GM12878 (cell line): Measurements from ENCODE around the gene HIF1AN. TPM values are rescaled to one million over a fixed set of nuclear protein-coding genes. Genes with fewer than 3 reads are reported as not detected.

ENCODE experiments used
- HCFC1 ChIP-seq: fragments of 150-350 bp; IDR thresholded peaks from 2 replicates; pipeline ENCODE4 v1.6.1; 2014; ENCODE audit warnings: low read length
- IKZF2 ChIP-seq, 2 experiments: fragments of 450-650 bp; IDR thresholded peaks; 2 replicates each; pipeline ENCODE4 v1.6.1; 2017; ENCODE audit warnings: mild to moderate bottlenecking in 2 of 2, moderate library complexity in 2 of 2
- NFYB ChIP-seq: IDR thresholded peaks from 2 replicates; pipeline ENCODE4 v1.6.1; 2011; ENCODE audit warnings: low read depth, mild to moderate bottlenecking, low read length, improper control_type of control experiment, moderate library complexity; ENCODE audit not compliant: insufficient read depth
- POLR2A ChIP-seq: IDR thresholded peaks from 2 replicates; pipeline ENCODE4 v1.6.1; 2011; ENCODE audit warnings: low read depth, mild to moderate bottlenecking, low read length
- RBBP5 ChIP-seq: fragments of 200-600 bp; sonication (generic); conservative IDR thresholded peaks from 2 replicates; pipeline ENCODE4 v1.6.1; 2016
- SMARCA5 ChIP-seq: fragments of 450-650 bp; IDR thresholded peaks from 2 replicates; pipeline ENCODE4 v1.6.1; 2017; ENCODE audit warnings: mild to moderate bottlenecking
- SPI1 ChIP-seq: IDR thresholded peaks from 2 replicates; pipeline ENCODE4 v1.6.1; 2011; ENCODE audit warnings: low read depth, mild to moderate bottlenecking, low read length, moderate library complexity, borderline replicate concordance; ENCODE audit not compliant: insufficient read depth
- ZNF217 ChIP-seq: fragments of 450-650 bp; IDR thresholded peaks from 2 replicates; pipeline ENCODE4 v1.6.1; 2017; ENCODE audit warnings: antibody characterized with exemption, mild to moderate bottlenecking
- polyA plus RNA-seq, 11 experiments: library from polyadenylated mRNA; depleted of rRNA in 4 of 11; unstranded in 6 of 11; stranded (reverse) in 5 of 11; fragments of >200 nt; fragmentation: Nextera tagmentation in 4 of 11; fragmentation: Illumina TruSeq in 1 of 11; extraction: Ambion mirVana in 4 of 11; extraction: Trizol in 1 of 11; gene quantifications; 1 replicate in 1 of 11; 2 replicates in 10 of 11; pipeline versions ENCODE4 v1.2.1 to v1.2.3, GENCODE V29; 2011 to 2016; ENCODE audit warnings: inconsistent platforms in 2 of 11, missing spikeins in 2 of 11, low read depth in 1 of 11
- total RNA-seq, 4 experiments: library from RNA; depleted of rRNA in 3 of 4; stranded (reverse); fragments of >200 nt in 3 of 4; fragmentation: Illumina TruSeq in 1 of 4; extraction: Trizol in 1 of 4; gene quantifications; 2 replicates each; pipeline versions ENCODE4 v1.2.1 to v1.2.3, GENCODE V29; 2013 to 2021
- TF ChIP-seq, protein P1 (sequence below): fragments of 450-650 bp; IDR thresholded peaks from 2 replicates; pipeline ENCODE4 v1.6.1; 2017; ENCODE audit warnings: mild to moderate bottlenecking, moderate library complexity
- TF ChIP-seq, protein P2 (sequence below): IDR thresholded peaks from 2 replicates; pipeline ENCODE4 v1.6.1; 2011; ENCODE audit warnings: borderline replicate concordance, low read depth, mild to moderate bottlenecking, moderate library complexity, low read length; ENCODE audit not compliant: insufficient read depth, poor library complexity, severe bottlenecking

The HIF1AN gene
- total and polyA plus RNA-seq, 10 of the 15 experiments (the other 5 are each of a cell fraction or from before 2014, with no cell fraction given): 1.9 to 37.2 (median 15.2) TPM

DNA sequence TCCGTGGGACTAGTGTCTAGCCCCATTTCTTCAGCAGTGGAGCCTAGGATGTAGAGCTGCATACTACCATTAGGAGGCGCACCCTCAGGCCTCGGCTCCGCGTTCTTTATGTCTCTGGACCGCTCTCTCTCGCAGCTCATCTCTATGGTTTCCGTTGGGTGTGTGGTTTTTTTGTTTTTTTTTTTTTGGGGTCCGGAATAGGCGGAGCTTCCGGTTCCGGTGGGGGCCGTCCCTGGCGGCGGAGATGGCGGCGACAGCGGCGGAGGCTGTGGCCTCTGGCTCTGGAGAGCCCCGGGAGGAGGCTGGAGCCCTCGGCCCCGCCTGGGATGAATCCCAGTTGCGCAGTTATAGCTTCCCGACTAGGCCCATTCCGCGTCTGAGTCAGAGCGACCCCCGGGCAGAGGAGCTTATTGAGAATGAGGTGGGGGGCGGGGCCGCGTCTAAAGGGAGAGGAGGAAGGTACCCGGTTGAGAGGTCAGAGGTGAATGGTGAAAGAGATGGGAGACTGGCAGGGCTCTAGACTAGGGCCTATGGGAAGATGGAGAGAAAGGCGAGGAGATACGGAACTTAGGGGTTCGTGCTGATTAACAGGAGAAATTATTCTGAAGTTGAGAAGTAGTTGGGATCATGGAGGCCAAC lies at the start of gene HIF1AN (continued):
- TF ChIP-seq, protein P1, sequence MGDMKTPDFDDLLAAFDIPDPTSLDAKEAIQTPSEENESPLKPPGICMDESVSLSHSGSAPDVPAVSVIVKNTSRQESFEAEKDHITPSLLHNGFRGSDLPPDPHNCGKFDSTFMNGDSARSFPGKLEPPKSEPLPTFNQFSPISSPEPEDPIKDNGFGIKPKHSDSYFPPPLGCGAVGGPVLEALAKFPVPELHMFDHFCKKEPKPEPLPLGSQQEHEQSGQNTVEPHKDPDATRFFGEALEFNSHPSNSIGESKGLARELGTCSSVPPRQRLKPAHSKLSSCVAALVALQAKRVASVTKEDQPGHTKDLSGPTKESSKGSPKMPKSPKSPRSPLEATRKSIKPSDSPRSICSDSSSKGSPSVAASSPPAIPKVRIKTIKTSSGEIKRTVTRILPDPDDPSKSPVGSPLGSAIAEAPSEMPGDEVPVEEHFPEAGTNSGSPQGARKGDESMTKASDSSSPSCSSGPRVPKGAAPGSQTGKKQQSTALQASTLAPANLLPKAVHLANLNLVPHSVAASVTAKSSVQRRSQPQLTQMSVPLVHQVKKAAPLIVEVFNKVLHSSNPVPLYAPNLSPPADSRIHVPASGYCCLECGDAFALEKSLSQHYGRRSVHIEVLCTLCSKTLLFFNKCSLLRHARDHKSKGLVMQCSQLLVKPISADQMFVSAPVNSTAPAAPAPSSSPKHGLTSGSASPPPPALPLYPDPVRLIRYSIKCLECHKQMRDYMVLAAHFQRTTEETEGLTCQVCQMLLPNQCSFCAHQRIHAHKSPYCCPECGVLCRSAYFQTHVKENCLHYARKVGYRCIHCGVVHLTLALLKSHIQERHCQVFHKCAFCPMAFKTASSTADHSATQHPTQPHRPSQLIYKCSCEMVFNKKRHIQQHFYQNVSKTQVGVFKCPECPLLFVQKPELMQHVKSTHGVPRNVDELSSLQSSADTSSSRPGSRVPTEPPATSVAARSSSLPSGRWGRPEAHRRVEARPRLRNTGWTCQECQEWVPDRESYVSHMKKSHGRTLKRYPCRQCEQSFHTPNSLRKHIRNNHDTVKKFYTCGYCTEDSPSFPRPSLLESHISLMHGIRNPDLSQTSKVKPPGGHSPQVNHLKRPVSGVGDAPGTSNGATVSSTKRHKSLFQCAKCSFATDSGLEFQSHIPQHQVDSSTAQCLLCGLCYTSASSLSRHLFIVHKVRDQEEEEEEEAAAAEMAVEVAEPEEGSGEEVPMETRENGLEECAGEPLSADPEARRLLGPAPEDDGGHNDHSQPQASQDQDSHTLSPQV: no peak
- TF ChIP-seq POLR2A: peak; percentile 95
- peak; percentile 72; the same call in 1 of the 2 replicates for TF ChIP-seq SMARCA5
- TF ChIP-seq SPI1: no peak
- TF ChIP-seq NFYB: no peak
- TF ChIP-seq HCFC1: peak; percentile 68
- no peak for TF ChIP-seq RBBP5
- TF ChIP-seq IKZF2 (IDR thresholded peaks at IDR 0.05): peak in 1 of 2 experiments; percentile 20; a peak in 1 of 4 replicates
- no peak for TF ChIP-seq ZNF217
- TF ChIP-seq, protein P2, sequence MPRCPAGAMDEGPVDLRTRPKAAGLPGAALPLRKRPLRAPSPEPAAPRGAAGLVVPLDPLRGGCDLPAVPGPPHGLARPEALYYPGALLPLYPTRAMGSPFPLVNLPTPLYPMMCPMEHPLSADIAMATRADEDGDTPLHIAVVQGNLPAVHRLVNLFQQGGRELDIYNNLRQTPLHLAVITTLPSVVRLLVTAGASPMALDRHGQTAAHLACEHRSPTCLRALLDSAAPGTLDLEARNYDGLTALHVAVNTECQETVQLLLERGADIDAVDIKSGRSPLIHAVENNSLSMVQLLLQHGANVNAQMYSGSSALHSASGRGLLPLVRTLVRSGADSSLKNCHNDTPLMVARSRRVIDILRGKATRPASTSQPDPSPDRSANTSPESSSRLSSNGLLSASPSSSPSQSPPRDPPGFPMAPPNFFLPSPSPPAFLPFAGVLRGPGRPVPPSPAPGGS: peak; percentile 45
